ENCODE measurements around the gene TES.
A peak's percentile ranks its signal among the peaks of the same experiment; 100 is the strongest.
"Not testable (repeated sequence)": the region's sequence is repeated elsewhere in the genome, so short reads cannot be mapped to it uniquely, and the experiment has no call there.

TES gene

GRCh38 chr7:116292381-116292780 is 82.0 kb downstream of the TES start:
- Histone ChIP-seq H4K12ac (ENCODE audit: low read depth, low read length) (no peak overlapping the region), H3K4ac (ENCODE audit: low read depth, low read length) (no peak overlapping the region), H3K79me1 (ENCODE audit: low read length) (no peaks in the 10 kb centered on the region), H2AK5ac (ENCODE audit: low read length) (no peak overlapping the region), H3K14ac (ENCODE audit: low read length) (no peak overlapping the region), H4K91ac (ENCODE audit: low read depth, low read length) (no peak overlapping the region), H3K4me2 (ENCODE audit: low read length) (no peak overlapping the region), H3K4me3 (ENCODE audit: low read depth, low read length) (no peak overlapping the region), H3K36me3 (ENCODE audit: control insufficient read depth in 1 of 2, insufficient read depth in 2 of 2, low read length in 2 of 2) (no peaks in the 10 kb centered on the region), H3K27ac (ENCODE audit: low read depth, low read length) (no peak overlapping the region), H3K23ac (ENCODE audit: low read length) (no peak overlapping the region), H3K27me3 (ENCODE audit: insufficient read depth, low read length) (no peaks in the 10 kb centered on the region), H2BK5ac (ENCODE audit: low read depth, low read length, poor library complexity) (no peak overlapping the region), H4K8ac (ENCODE audit: low read depth, low read length) (no peak overlapping the region), H3K79me2 (ENCODE audit: control insufficient read depth, insufficient read depth, low read length, poor library complexity) (no peaks in the 10 kb centered on the region), H2AFZ (ENCODE audit: insufficient read depth, low read length, poor library complexity) (no peak overlapping the region), H2BK120ac (ENCODE audit: insufficient read depth, low read length, poor library complexity) (no peak overlapping the region), H3K9me3 (ENCODE audit: insufficient read depth, low read depth, low read length) (no peaks in the 10 kb centered on the region), H2BK12ac (ENCODE audit: low read length) (no peak overlapping the region), H3K4me1 (ENCODE audit: control insufficient read depth in 1 of 2, insufficient read depth in 2 of 2, low read length in 2 of 2) (peaks cover 0 to 2% of the 10 kb centered on the region in 2 experiments), H3K9ac (ENCODE audit: low read length) (no peak overlapping the region), H3K18ac (ENCODE audit: low read length) (no peak overlapping the region)
- whole genome bisulfite sequencing (ENCODE audit: extremely low coverage, insufficient coverage, insufficient read length) = no CpG with 5 or more reads among the region's 1 CpG
- DNase-seq = no peak

- H3K9me3 ChIP-seq (ENCODE audit: insufficient read depth, low read depth, low read length) = no peaks in the 10 kb centered on the region
- H2BK12ac ChIP-seq (ENCODE audit: low read length) = no peak overlapping the region
- no peak overlapping the region for H3K4me3 ChIP-seq (ENCODE audit: low read depth, low read length)
- no peaks in the 10 kb centered on the region for H3K36me3 ChIP-seq (ENCODE audit: control insufficient read depth in 1 of 2, insufficient read depth in 2 of 2, low read length in 2 of 2)
- H3K79me2 ChIP-seq (ENCODE audit: control insufficient read depth, insufficient read depth, low read length, poor library complexity) = no peaks in the 10 kb centered on the region
- WGBS (ENCODE audit: extremely low coverage, insufficient coverage, insufficient read length) = no CpG with 5 or more reads among the region's 1 CpG
- H3K27me3 ChIP-seq (ENCODE audit: insufficient read depth, low read length) = no peaks in the 10 kb centered on the region
- H4K8ac ChIP-seq (ENCODE audit: low read depth, low read length) = no peak overlapping the region
- no peak overlapping the region for H3K18ac ChIP-seq (ENCODE audit: low read length)
- DNase-seq = peak in 1 of 2 donors; percentile 17
- H2BK5ac ChIP-seq (ENCODE audit: low read depth, low read length, poor library complexity) = no peak overlapping the region
- no peak overlapping the region for H4K12ac ChIP-seq (ENCODE audit: low read depth, low read length)
- H4K91ac ChIP-seq (ENCODE audit: low read depth, low read length) = no peak overlapping the region
- H3K14ac ChIP-seq (ENCODE audit: low read length) = no peak overlapping the region
- no peak overlapping the region for H2BK120ac ChIP-seq (ENCODE audit: insufficient read depth, low read length, poor library complexity)
- H3K4me1 ChIP-seq (ENCODE audit: control insufficient read depth in 1 of 2, insufficient read depth in 2 of 2, low read length in 2 of 2) = peaks cover 0 to 2% of the 10 kb centered on the region in 2 experiments
- H3K23ac ChIP-seq (ENCODE audit: low read length) = no peak overlapping the region
- no peak overlapping the region for H3K4ac ChIP-seq (ENCODE audit: low read depth, low read length)
- no peak overlapping the region for H3K4me2 ChIP-seq (ENCODE audit: low read length)
- no peaks in the 10 kb centered on the region for H3K79me1 ChIP-seq (ENCODE audit: low read length)
- no peak overlapping the region for H3K27ac ChIP-seq (ENCODE audit: low read depth, low read length)
- no peak overlapping the region for H3K9ac ChIP-seq (ENCODE audit: low read length)
- H2AFZ ChIP-seq (ENCODE audit: insufficient read depth, low read length, poor library complexity) = no peak overlapping the region
- H2AK5ac ChIP-seq (ENCODE audit: low read length) = no peak overlapping the region
These were observed 82.8 kb downstream of the TES start for GRCh38 chr7:116293139-116293538.

DNA sequence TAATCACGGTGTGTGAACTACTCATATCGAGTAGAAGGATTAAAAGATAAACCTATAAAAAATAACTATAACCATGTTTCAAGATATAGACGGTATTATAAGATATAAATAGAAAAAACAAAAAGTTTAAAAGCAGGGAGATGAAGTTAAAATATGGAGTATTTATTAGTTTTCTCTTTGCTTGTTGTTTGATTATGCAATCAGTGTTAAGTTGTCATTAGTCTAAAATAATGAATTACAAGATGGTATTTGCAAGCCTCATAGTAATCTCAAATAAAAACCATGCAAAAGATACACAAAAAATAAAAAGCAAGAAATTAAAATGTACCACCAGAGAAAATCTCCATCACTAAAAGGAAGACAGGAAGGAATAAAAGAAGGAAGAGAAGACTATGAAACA is 83.3 kb downstream of the TES start:
- H3K27ac ChIP-seq (ENCODE audit: low read depth, low read length) = no peak overlapping the region
- no CpG with 5 or more reads among the region's 3 CpGs for WGBS (ENCODE audit: extremely low coverage, insufficient coverage, insufficient read length)
- H4K12ac ChIP-seq (ENCODE audit: low read depth, low read length) = no peak overlapping the region
- no peak overlapping the region for H3K4me3 ChIP-seq (ENCODE audit: low read depth, low read length)
- H2BK12ac ChIP-seq (ENCODE audit: low read length) = no peak overlapping the region
- H3K4me2 ChIP-seq (ENCODE audit: low read length) = no peak overlapping the region
- no peak overlapping the region for H3K14ac ChIP-seq (ENCODE audit: low read length)
- no peak overlapping the region for H2BK120ac ChIP-seq (ENCODE audit: insufficient read depth, low read length, poor library complexity)
- no peak overlapping the region for H3K18ac ChIP-seq (ENCODE audit: low read length)
- DNase-seq = no peak
- H4K8ac ChIP-seq (ENCODE audit: low read depth, low read length) = no peak overlapping the region
- no peaks in the 10 kb centered on the region for H3K79me1 ChIP-seq (ENCODE audit: low read length)
- no peak overlapping the region for H2BK5ac ChIP-seq (ENCODE audit: low read depth, low read length, poor library complexity)
- no peak overlapping the region for H2AFZ ChIP-seq (ENCODE audit: insufficient read depth, low read length, poor library complexity)
- no peaks in the 10 kb centered on the region for H3K36me3 ChIP-seq (ENCODE audit: control insufficient read depth in 1 of 2, insufficient read depth in 2 of 2, low read length in 2 of 2)
- no peaks in the 10 kb centered on the region for H3K27me3 ChIP-seq (ENCODE audit: insufficient read depth, low read length)
- H3K9ac ChIP-seq (ENCODE audit: low read length) = no peak overlapping the region
- H2AK5ac ChIP-seq (ENCODE audit: low read length) = no peak overlapping the region
- peaks cover 0 to 2% of the 10 kb centered on the region in 2 experiments for H3K4me1 ChIP-seq (ENCODE audit: control insufficient read depth in 1 of 2, insufficient read depth in 2 of 2, low read length in 2 of 2)
- no peaks in the 10 kb centered on the region for H3K79me2 ChIP-seq (ENCODE audit: control insufficient read depth, insufficient read depth, low read length, poor library complexity)
- H4K91ac ChIP-seq (ENCODE audit: low read depth, low read length) = no peak overlapping the region
- no peak overlapping the region for H3K4ac ChIP-seq (ENCODE audit: low read depth, low read length)
- H3K9me3 ChIP-seq (ENCODE audit: insufficient read depth, low read depth, low read length) = no peaks in the 10 kb centered on the region
- no peak overlapping the region for H3K23ac ChIP-seq (ENCODE audit: low read length)

- H3K18ac ChIP-seq (ENCODE audit: low read length); H3K27me3 ChIP-seq (ENCODE audit: insufficient read depth, low read length); H4K91ac ChIP-seq (ENCODE audit: low read depth, low read length); H3K36me3 ChIP-seq (ENCODE audit: control insufficient read depth in 1 of 2, insufficient read depth in 2 of 2, low read length in 2 of 2); H2AK5ac ChIP-seq (ENCODE audit: low read length); H4K8ac ChIP-seq (ENCODE audit: low read depth, low read length); H4K12ac ChIP-seq (ENCODE audit: low read depth, low read length); H3K79me1 ChIP-seq (ENCODE audit: low read length); H3K4me1 ChIP-seq (ENCODE audit: control insufficient read depth in 1 of 2, insufficient read depth in 2 of 2, low read length in 2 of 2); DNase-seq; H3K27ac ChIP-seq (ENCODE audit: low read depth, low read length); H3K79me2 ChIP-seq (ENCODE audit: control insufficient read depth, insufficient read depth, low read length, poor library complexity); H3K9me3 ChIP-seq (ENCODE audit: insufficient read depth, low read depth, low read length); H3K4me2 ChIP-seq (ENCODE audit: low read length); H3K4ac ChIP-seq (ENCODE audit: low read depth, low read length); H3K4me3 ChIP-seq (ENCODE audit: low read depth, low read length); H3K14ac ChIP-seq (ENCODE audit: low read length); H2AFZ ChIP-seq (ENCODE audit: insufficient read depth, low read length, poor library complexity); H3K23ac ChIP-seq (ENCODE audit: low read length); H2BK120ac ChIP-seq (ENCODE audit: insufficient read depth, low read length, poor library complexity); H2BK12ac ChIP-seq (ENCODE audit: low read length); H2BK5ac ChIP-seq (ENCODE audit: low read depth, low read length, poor library complexity); H3K9ac ChIP-seq (ENCODE audit: low read length): not testable (repeated sequence)
These were observed 85.6 kb downstream of the TES start for GRCh38 chr7:116295903-116296302.

Data from trophoblast cell (in vitro differentiated cells and primary cell).